ENCODE data around the gene FNIP2. TPM values are rescaled to one million over a fixed set of nuclear protein-coding genes. Genes with fewer than 3 reads are reported as not detected.
A peak's percentile ranks its signal among the peaks of the same experiment; 100 is the strongest.

FNIP2 gene
- total and polyA plus RNA-seq, 4 donors: 8.8 to 88.7 (median 23.5) TPM

GRCh38 chr4:158813113-158813512 lies 44.3 kb downstream of the FNIP2 start:
- Histone ChIP-seq H3K9ac (ENCODE audit: low read depth in 1 of 2, low read length in 2 of 2) (no peak overlapping the region), H3K27me3 (ENCODE audit: control insufficient read depth in 4 of 4, insufficient read depth in 4 of 4, low read length in 3 of 4) (no peaks in the 10 kb centered on the region), H3K4me1 (ENCODE audit: control insufficient read depth in 4 of 4, insufficient read depth in 4 of 4, low read length in 3 of 4) (peaks cover 19 to 78% (median 52%) of the 10 kb centered on the region in 4 donors), H3K4me3 (ENCODE audit: low read depth in 1 of 3, low read length in 3 of 3) (no peak overlapping the region), H3K36me3 (ENCODE audit: control insufficient read depth in 4 of 4, insufficient read depth in 3 of 4, low read depth in 1 of 4, low read length in 3 of 4) (no peaks in the 10 kb centered on the region), H3K9me3 (ENCODE audit: control insufficient read depth in 4 of 4, low read length in 3 of 4) (no peaks in the 10 kb centered on the region), H3K27ac (ENCODE audit: low read depth in 1 of 2, low read length in 2 of 2) (peak overlapping the region in 1 of 2 donors; percentile 7)
- WGBS: 96% methylated on average over 3 of the region's 3 CpGs
- DNase-seq (ENCODE audit: low spot score): no peak
- TF ChIP-seq SP1 (IDR thresholded peaks at IDR 0.05): no peak
- no peak for TF ChIP-seq RAD21 (IDR thresholded peaks at IDR 0.05)
- TF ChIP-seq EGR1 (IDR thresholded peaks at IDR 0.05; ENCODE audit: low read depth in 2 of 2): no peak
- TF ChIP-seq REST (IDR thresholded peaks at IDR 0.05): no peak
- no peak for TF ChIP-seq ZBTB33 (IDR thresholded peaks at IDR 0.05)
- no peak for TF ChIP-seq FOXA2 (IDR thresholded peaks at IDR 0.05)
- no peak for TF ChIP-seq YY1 (IDR thresholded peaks at IDR 0.05)
- no peak for TF ChIP-seq RXRA (IDR thresholded peaks at IDR 0.05)
- TF ChIP-seq CTCF (IDR thresholded peaks at IDR 0.05; ENCODE audit: low read depth, low read length, missing input control): no peak
- TF ChIP-seq HNF4G (IDR thresholded peaks at IDR 0.05): no peak
- no peak for TF ChIP-seq TAF1 (conservative IDR thresholded peaks at IDR 0.05)
- no peak for TF ChIP-seq FOXA1 (IDR thresholded peaks at IDR 0.05)
- TF ChIP-seq NR2F2 (IDR thresholded peaks at IDR 0.05): no peak
- no peak for TF ChIP-seq ATF3 (IDR thresholded peaks at IDR 0.05)
- no peak for TF ChIP-seq JUND (IDR thresholded peaks at IDR 0.05)
- no peak for TF ChIP-seq MAX (IDR thresholded peaks at IDR 0.05)
- no peak for TF ChIP-seq GABPA (IDR thresholded peaks at IDR 0.05 in 1 of 2, conservative IDR thresholded peaks at IDR 0.05 in 1 of 2)
- no peak for TF ChIP-seq HNF4A (conservative IDR thresholded peaks at IDR 0.05)

All from liver (tissue), 9 donors.